ENCODE measurements around the gene CYP26C1.

CYP26C1 gene

GRCh38 chr10:93066544-93066913 is 5.9 kb downstream of the CYP26C1 start:
- TF ChIP-seq USF1 (IDR thresholded peaks at IDR 0.05) (no peak), RAD21 (IDR thresholded peaks at IDR 0.05; ENCODE audit: low read depth) (no peak), MAX (IDR thresholded peaks at IDR 0.05) (no peak), EGR1 (IDR thresholded peaks at IDR 0.05) (no peak), CREB1 (IDR thresholded peaks at IDR 0.05; ENCODE audit: low read depth) (no peak), YY1 (IDR thresholded peaks at IDR 0.05; ENCODE audit: low read depth) (no peak), TEAD4 (IDR thresholded peaks at IDR 0.05) (no peak), NFIC (IDR thresholded peaks at IDR 0.05) (no peak), REST (IDR thresholded peaks at IDR 0.05; ENCODE audit: low read depth) (no peak), ZBTB7A (IDR thresholded peaks at IDR 0.05; ENCODE audit: low read depth) (no peak)

GRCh38 chr10:93067443-93068365 is 7.1 kb downstream of the CYP26C1 start:
- TF ChIP-seq USF1 (IDR thresholded peaks at IDR 0.05) (no peak), TEAD4 (IDR thresholded peaks at IDR 0.05) (no peak), EP300 (IDR thresholded peaks at IDR 0.05; ENCODE audit: borderline replicate concordance) (no peak), CREB1 (IDR thresholded peaks at IDR 0.05; ENCODE audit: low read depth) (no peak)

GRCh38 chr10:93068411-93069244 is 8.0 kb downstream of the CYP26C1 start:
- TF ChIP-seq RAD21 (IDR thresholded peaks at IDR 0.05; ENCODE audit: low read depth) (no peak), CEBPB (IDR thresholded peaks at IDR 0.05) (no peak), TEAD4 (IDR thresholded peaks at IDR 0.05) (no peak), TCF12 (IDR thresholded peaks at IDR 0.05; ENCODE audit: low read depth) (no peak), EP300 (IDR thresholded peaks at IDR 0.05; ENCODE audit: borderline replicate concordance) (no peak), ZBTB7A (IDR thresholded peaks at IDR 0.05; ENCODE audit: low read depth) (no peak)

- TF ChIP-seq CREB1 (IDR thresholded peaks at IDR 0.05; ENCODE audit: low read depth): no peak
- no peak for TF ChIP-seq CEBPB (IDR thresholded peaks at IDR 0.05)
- no peak for TF ChIP-seq TAF1 (IDR thresholded peaks at IDR 0.05; ENCODE audit: low read depth)
- TF ChIP-seq YY1 (IDR thresholded peaks at IDR 0.05; ENCODE audit: low read depth): no peak
- no peak for TF ChIP-seq TCF12 (IDR thresholded peaks at IDR 0.05; ENCODE audit: low read depth)
- TF ChIP-seq ZBTB7A (IDR thresholded peaks at IDR 0.05; ENCODE audit: low read depth): no peak
- no peak for TF ChIP-seq MAX (IDR thresholded peaks at IDR 0.05)
- no peak for TF ChIP-seq RAD21 (IDR thresholded peaks at IDR 0.05; ENCODE audit: low read depth)
- no peak for TF ChIP-seq EGR1 (IDR thresholded peaks at IDR 0.05)
- no peak for TF ChIP-seq FOXM1 (IDR thresholded peaks at IDR 0.05; ENCODE audit: borderline replicate concordance, low read depth)
- TF ChIP-seq REST (IDR thresholded peaks at IDR 0.05; ENCODE audit: low read depth): no peak
- TF ChIP-seq NFIC (IDR thresholded peaks at IDR 0.05): no peak
- TF ChIP-seq TEAD4 (IDR thresholded peaks at IDR 0.05): no peak
- no peak for TF ChIP-seq USF1 (IDR thresholded peaks at IDR 0.05)
- TF ChIP-seq EP300 (IDR thresholded peaks at IDR 0.05; ENCODE audit: borderline replicate concordance): no peak
These were observed 8.6 kb downstream of the CYP26C1 start for GRCh38 chr10:93069245-93069561.

Data from Ishikawa (cell line).